B cell (primary cell): ENCODE measurements around the gene KCNE5. TPM values are rescaled to one million over a fixed set of nuclear protein-coding genes. Genes with fewer than 3 reads are reported as not detected.

Experiments
- ATAC-seq: fragments of 200-7000 bp; cut with Tn5 transposase; one replicate; pipeline ENCODE4 v1.10.0; 2021; ENCODE audit warnings: low read depth, mild to moderate bottlenecking, moderate number of reproducible peaks, moderate library complexity
- CTCF ChIA-PET: fragments of 350-600 bp; sonication (Branson Sonifier 250); formaldehyde crosslinking; loops from one replicate; lab custom pipeline; 2021; ENCODE audit warnings: antibody characterized with exemption, inconsistent platforms; lab: Charles Lee
- POLR2A ChIA-PET: fragments of 350-600 bp; sonication (Branson Sonifier 250); formaldehyde crosslinking; loops from one replicate; lab custom pipeline; 2021; ENCODE audit warnings: antibody characterized with exemption; lab: Charles Lee
- DNase-seq: peaks from one replicate; pipeline ENCODE4 v3.0.0; 2013
- H2AFZ ChIP-seq: 2 replicates; pipeline ENCODE4 v1.6.1; 2012; ENCODE audit warnings: mild to moderate bottlenecking, low read depth, low read length; ENCODE audit not compliant: insufficient read depth, poor library complexity, severe bottlenecking
- H3K27ac ChIP-seq, 2 donors: 1 replicate in 1 of 2; 2 replicates in 1 of 2; pipeline ENCODE4 v1.5.1; 2012 to 2013; ENCODE audit warnings: low read length in 2 of 2, mild to moderate bottlenecking in 2 of 2, moderate library complexity in 1 of 2
- H3K27me3 ChIP-seq, 4 experiments: fragments of 200-600 bp in 1 of 4; sonication (generic) in 1 of 4; replicated peaks in 1 of 4; 1 replicate in 2 of 4; 2 replicates in 2 of 4; pipeline versions ENCODE4 v1.6.1 to v1.7.0; 2013 to 2016; ENCODE audit warnings: low read length in 3 of 4, mild to moderate bottlenecking in 2 of 4, mixed read lengths in 1 of 4, moderate library complexity in 1 of 4; ENCODE audit not compliant: insufficient read depth in 4 of 4, control insufficient read depth in 3 of 4; ENCODE audit errors: control extremely low read depth in 1 of 4
- H3K36me3 ChIP-seq, 2 experiments: replicated peaks in 1 of 2; 1 replicate in 1 of 2; 2 replicates in 1 of 2; pipeline versions ENCODE4 v1.6.1 to v1.7.1; 2013; ENCODE audit warnings: low read length in 1 of 2; ENCODE audit not compliant: insufficient read depth in 2 of 2, control insufficient read depth in 1 of 2; ENCODE audit errors: control extremely low read depth in 1 of 2, extremely low read depth in 1 of 2
- H3K4me1 ChIP-seq, 2 donors: fragments of 200-600 bp in 1 of 2; sonication (generic) in 1 of 2; 1 replicate in 1 of 2; 2 replicates in 1 of 2; pipeline versions ENCODE4 v1.5.1 to v1.6.1; 2013 to 2017; ENCODE audit warnings: low read length in 2 of 2; ENCODE audit not compliant: control insufficient read depth in 2 of 2, insufficient read depth in 2 of 2
- H3K4me2 ChIP-seq: replicated peaks from 2 replicates; pipeline ENCODE3; 2012; ENCODE audit warnings: mild to moderate bottlenecking, low read depth, low read length; ENCODE audit not compliant: poor library complexity, severe bottlenecking
- H3K4me3 ChIP-seq, 5 experiments: fragments of 200-600 bp in 1 of 5; sonication (generic) in 1 of 5; 1 replicate in 3 of 5; 2 replicates in 2 of 5; pipeline versions ENCODE4 v1.5.1 to v1.7.0; 2011 to 2016; ENCODE audit warnings: low read length in 4 of 5, mild to moderate bottlenecking in 4 of 5, low read depth in 2 of 5, control low read depth in 1 of 5, moderate library complexity in 1 of 5; ENCODE audit not compliant: insufficient read depth in 1 of 5; ENCODE audit errors: control extremely low read depth in 1 of 5, extremely low read depth in 1 of 5
- H3K79me2 ChIP-seq: fragments of 200-600 bp; sonication (generic); one replicate; pipeline ENCODE4 v1.6.0; 2016; ENCODE audit warnings: low read length; ENCODE audit not compliant: control insufficient read depth, insufficient read depth
- H3K9ac ChIP-seq: fragments of 200-600 bp; sonication (generic); 2 replicates; pipeline ENCODE4 v1.6.1; 2017; ENCODE audit warnings: mild to moderate bottlenecking, low read length, moderate library complexity
- H3K9me3 ChIP-seq, 3 donors: one replicate each; pipeline versions ENCODE4 v1.6.1 to v1.7.1; 2013; ENCODE audit warnings: low read length in 2 of 3; ENCODE audit not compliant: control insufficient read depth in 2 of 3, insufficient read depth in 1 of 3; ENCODE audit errors: control extremely low read depth in 1 of 3
- H4K20me1 ChIP-seq: 2 replicates; pipeline ENCODE4 v1.6.0; 2012; ENCODE audit warnings: mild to moderate bottlenecking, low read length; ENCODE audit not compliant: insufficient read depth, control insufficient read depth, poor library complexity, severe bottlenecking
- H3K27ac Mint-ChIP-seq: one replicate; pipeline ENCODE4 v1.8.0; 2021; ENCODE audit warnings: mixed read lengths
- H3K27me3 Mint-ChIP-seq: one replicate; pipeline ENCODE4 v1.8.0; 2021; ENCODE audit warnings: mixed read lengths
- H3K4me1 Mint-ChIP-seq: one replicate; pipeline ENCODE4 v1.8.0; 2021; ENCODE audit warnings: mixed read lengths
- H3K4me3 Mint-ChIP-seq: one replicate; pipeline ENCODE4 v1.8.0; 2021; ENCODE audit warnings: mixed read lengths
- H3K9me3 Mint-ChIP-seq: one replicate; pipeline ENCODE4 v1.8.0; 2022; ENCODE audit warnings: mixed read lengths; ENCODE audit not compliant: insufficient read depth
- EZH2 ChIP-seq: IDR thresholded peaks from 2 replicates; pipeline ENCODE4 v1.6.1; 2012; ENCODE audit warnings: borderline replicate concordance, low read depth, mild to moderate bottlenecking, moderate library complexity, low read length; ENCODE audit not compliant: insufficient read depth, poor library complexity, severe bottlenecking
- WGBS: methylation state at CpG from one replicate; pipeline ENCODE4 v1.1.5; 2013; ENCODE audit warnings: missing lambda C conversion rate; ENCODE audit not compliant: insufficient coverage; 5-methylcytosine and 5-hydroxymethylcytosine counted together
- intact Hi-C: fragments of 100-400 bp; cut with micrococcal nuclease; formaldehyde crosslinking; loops from one replicate; pipeline ENCODE4 v1.10.0; 2022
- polyA plus RNA-seq: library from polyadenylated mRNA; depleted of rRNA; stranded (reverse); fragments of >200 nt; gene quantifications from 2 replicates; pipeline ENCODE4 v1.2.3, GENCODE V29; 2012
- total RNA-seq, 2 donors: library from RNA; stranded (reverse); fragments of 120-200 nt in 1 of 2; gene quantifications; 1 replicate in 1 of 2; 2 replicates in 1 of 2; pipeline versions ENCODE4 v1.2.3 to v1.2.4, GENCODE V29; 2013 to 2022
- TF ChIP-seq, protein P1 (sequence below): fragments of 200-600 bp; IDR thresholded peaks from one replicate; pipeline ENCODE4 v1.8.0; 2022; ENCODE audit warnings: antibody characterized with exemption, mild to moderate bottlenecking

KCNE5 gene
- total and polyA plus RNA-seq, 2 donors (not counting 1 experiment from before 2014, with no cell fraction given) = 0.32 TPM; not detected in 1

DNA sequence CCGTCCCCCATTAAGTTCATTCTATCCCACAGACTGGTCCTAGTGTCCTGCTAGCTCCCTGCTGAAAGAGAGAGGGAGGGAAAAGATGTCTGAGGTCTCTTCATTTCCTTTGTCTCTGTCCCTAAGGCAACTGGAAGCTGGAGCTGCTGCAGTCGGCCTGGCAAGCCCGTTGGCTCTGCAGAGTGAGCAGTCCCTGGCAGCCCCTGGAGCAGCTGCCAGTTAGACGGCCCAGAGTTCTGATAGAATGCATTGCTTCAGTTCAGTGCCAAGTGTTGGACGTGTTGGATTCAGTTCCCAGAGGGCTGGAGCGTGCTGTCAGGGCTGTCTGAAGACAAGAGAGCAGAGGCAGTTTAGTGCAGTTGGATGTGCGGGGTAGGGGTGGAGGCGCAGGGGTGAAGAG, 975 bp downstream of the KCNE5 start:
- 98% methylated on average over 5 of the region's 8 CpGs for WGBS
- H2AFZ ChIP-seq = no peak overlapping the region
- Mint-ChIP-seq H3K27me3 (no peaks in the 10 kb centered on the region), H3K27ac (no peak overlapping the region), H3K4me3 (no peak overlapping the region), H3K4me1 (peaks cover 1% of the 10 kb centered on the region), H3K9me3 (no peaks in the 10 kb centered on the region)
- no peaks in the 10 kb centered on the region for H4K20me1 ChIP-seq
- no peaks in the 10 kb centered on the region for H3K79me2 ChIP-seq
- TF ChIP-seq, protein P1, sequence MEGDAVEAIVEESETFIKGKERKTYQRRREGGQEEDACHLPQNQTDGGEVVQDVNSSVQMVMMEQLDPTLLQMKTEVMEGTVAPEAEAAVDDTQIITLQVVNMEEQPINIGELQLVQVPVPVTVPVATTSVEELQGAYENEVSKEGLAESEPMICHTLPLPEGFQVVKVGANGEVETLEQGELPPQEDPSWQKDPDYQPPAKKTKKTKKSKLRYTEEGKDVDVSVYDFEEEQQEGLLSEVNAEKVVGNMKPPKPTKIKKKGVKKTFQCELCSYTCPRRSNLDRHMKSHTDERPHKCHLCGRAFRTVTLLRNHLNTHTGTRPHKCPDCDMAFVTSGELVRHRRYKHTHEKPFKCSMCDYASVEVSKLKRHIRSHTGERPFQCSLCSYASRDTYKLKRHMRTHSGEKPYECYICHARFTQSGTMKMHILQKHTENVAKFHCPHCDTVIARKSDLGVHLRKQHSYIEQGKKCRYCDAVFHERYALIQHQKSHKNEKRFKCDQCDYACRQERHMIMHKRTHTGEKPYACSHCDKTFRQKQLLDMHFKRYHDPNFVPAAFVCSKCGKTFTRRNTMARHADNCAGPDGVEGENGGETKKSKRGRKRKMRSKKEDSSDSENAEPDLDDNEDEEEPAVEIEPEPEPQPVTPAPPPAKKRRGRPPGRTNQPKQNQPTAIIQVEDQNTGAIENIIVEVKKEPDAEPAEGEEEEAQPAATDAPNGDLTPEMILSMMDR = no peak
- TF ChIP-seq EZH2 = no peak
- CTCF ChIA-PET = interaction anchor here (1.1 kb wide), 1 partner anchor 233 kb away, joined by 3 read pairs; no protein-coding TSS in a partner anchor
- H3K4me2 ChIP-seq = no peak overlapping the region
- no peak overlapping the region for H3K27ac ChIP-seq
- POLR2A ChIA-PET = no interaction called here
- H3K9ac ChIP-seq = no peak overlapping the region
- H3K4me1 ChIP-seq = no peaks in the 10 kb centered on the region
- H3K27me3 ChIP-seq = no peaks in the 10 kb centered on the region
- ATAC-seq = no peak
- no peaks in the 10 kb centered on the region for H3K9me3 ChIP-seq
- H3K4me3 ChIP-seq = no peak overlapping the region
- intact Hi-C loops = no loop called here
- no peaks in the 10 kb centered on the region for H3K36me3 ChIP-seq
- no peak for DNase-seq

DNA sequence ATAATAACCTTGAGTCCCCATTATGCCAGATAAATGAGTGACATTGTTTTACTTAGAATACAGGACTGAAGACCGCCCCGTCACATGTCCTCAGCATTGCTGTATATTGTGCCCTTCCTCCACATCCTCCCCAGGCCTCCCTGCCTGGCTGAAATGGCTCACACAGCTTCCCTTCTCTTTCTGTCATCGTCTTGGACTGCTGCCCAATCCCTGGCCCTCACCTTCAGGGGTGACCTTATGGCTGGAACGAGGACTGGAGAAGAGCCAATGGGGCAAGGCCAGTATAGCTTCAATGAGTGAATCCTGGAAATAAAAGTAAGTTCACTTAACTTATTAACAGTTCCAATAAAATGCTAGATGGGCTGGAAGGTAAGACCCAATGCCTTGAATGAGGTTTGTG, 2.7 kb downstream of the KCNE5 start:
- no CpG with 5 or more reads among the region's 4 CpGs for WGBS
- Histone ChIP-seq H3K27ac (no peak overlapping the region), H4K20me1 (no peaks in the 10 kb centered on the region), H2AFZ (no peak overlapping the region), H3K4me1 (no peaks in the 10 kb centered on the region), H3K27me3 (no peaks in the 10 kb centered on the region), H3K4me3 (no peak overlapping the region), H3K9me3 (no peaks in the 10 kb centered on the region), H3K4me2 (no peak overlapping the region), H3K79me2 (no peaks in the 10 kb centered on the region), H3K9ac (no peak overlapping the region), H3K36me3 (no peaks in the 10 kb centered on the region)
- intact Hi-C loops = no loop called here
- ATAC-seq (no peak), DNase-seq (no peak)
- POLR2A ChIA-PET = no interaction called here
- Mint-ChIP-seq H3K27ac (no peak overlapping the region), H3K4me3 (no peak overlapping the region), H3K4me1 (no peaks in the 10 kb centered on the region), H3K27me3 (no peaks in the 10 kb centered on the region), H3K9me3 (no peaks in the 10 kb centered on the region)
- CTCF ChIA-PET = no interaction called here
- TF ChIP-seq, protein P1 = no peak
- no peak for TF ChIP-seq EZH2
